GM13976 (cell line): Measurements from ENCODE around the gene CRYBB3.

Experiments used
- DNase-seq: peaks from one replicate; pipeline ENCODE4 v3.0.0; 2012; ENCODE audit warnings: low spot score
- in situ Hi-C: fragments of 300-500 bp; cut with MboI; formaldehyde crosslinking; loops from one replicate; pipeline ENCODE4 v1.12.0; 2022; ENCODE audit warnings: low sequenced_read_pairs, mixed read lengths, inconsistent platforms; ENCODE audit not compliant: unreplicated experiment
- TF ChIP-seq, protein P1 (sequence below): IDR thresholded peaks from 2 replicates; pipeline ENCODE4 v1.5.1; 2012; ENCODE audit warnings: borderline replicate concordance, mild to moderate bottlenecking; ENCODE audit not compliant: insufficient read depth; ENCODE audit errors: extremely low read depth, missing control alignments, control extremely low read depth

CRYBB3 gene

DNA sequence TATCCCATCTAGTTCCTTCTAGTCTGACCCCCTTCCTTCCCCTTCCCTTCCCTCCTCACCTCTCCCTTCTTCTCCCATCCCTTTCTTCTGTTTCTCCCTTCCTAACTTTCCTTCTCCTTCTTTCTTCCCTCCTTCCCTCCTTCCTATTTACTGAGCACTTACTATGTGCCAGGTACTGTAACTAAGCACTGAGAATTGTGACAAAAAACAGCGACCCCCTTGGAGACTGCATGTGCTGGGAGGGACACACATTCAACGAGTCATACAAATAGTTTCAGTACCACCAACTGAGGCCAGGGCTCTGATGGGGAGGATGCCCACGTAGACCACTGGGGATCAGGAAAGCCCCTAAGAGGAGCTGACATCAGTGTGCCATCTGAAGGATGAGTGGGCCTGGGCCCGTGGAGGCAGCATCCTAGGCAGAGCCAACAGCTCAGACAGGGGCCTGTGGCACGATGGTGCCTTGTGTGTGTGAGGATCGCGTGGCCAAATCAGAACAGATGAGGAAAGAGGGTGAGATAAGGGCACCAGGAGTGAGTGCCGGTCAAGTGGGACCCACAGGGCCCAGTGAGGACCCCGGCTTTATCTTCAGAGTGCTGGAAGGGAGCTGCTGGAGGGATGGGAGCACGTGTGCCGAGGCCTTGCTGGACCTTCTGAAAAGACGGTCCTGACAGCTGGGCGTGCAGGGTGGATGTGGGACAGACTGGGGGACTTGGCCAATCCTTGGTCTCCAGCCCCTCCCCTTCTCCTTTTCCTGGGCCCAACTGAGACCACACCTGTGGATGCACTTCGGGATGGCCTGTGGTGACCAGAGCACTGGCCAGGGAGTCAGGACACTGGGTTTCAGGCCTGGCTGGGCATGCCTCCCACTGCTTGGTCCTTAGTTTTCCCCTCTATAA lies 38.4 kb upstream of the CRYBB3 start:
- no peak for DNase-seq
- TF ChIP-seq, protein P1, sequence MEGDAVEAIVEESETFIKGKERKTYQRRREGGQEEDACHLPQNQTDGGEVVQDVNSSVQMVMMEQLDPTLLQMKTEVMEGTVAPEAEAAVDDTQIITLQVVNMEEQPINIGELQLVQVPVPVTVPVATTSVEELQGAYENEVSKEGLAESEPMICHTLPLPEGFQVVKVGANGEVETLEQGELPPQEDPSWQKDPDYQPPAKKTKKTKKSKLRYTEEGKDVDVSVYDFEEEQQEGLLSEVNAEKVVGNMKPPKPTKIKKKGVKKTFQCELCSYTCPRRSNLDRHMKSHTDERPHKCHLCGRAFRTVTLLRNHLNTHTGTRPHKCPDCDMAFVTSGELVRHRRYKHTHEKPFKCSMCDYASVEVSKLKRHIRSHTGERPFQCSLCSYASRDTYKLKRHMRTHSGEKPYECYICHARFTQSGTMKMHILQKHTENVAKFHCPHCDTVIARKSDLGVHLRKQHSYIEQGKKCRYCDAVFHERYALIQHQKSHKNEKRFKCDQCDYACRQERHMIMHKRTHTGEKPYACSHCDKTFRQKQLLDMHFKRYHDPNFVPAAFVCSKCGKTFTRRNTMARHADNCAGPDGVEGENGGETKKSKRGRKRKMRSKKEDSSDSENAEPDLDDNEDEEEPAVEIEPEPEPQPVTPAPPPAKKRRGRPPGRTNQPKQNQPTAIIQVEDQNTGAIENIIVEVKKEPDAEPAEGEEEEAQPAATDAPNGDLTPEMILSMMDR = no peak
- in situ Hi-C loops = no loop called here

DNA sequence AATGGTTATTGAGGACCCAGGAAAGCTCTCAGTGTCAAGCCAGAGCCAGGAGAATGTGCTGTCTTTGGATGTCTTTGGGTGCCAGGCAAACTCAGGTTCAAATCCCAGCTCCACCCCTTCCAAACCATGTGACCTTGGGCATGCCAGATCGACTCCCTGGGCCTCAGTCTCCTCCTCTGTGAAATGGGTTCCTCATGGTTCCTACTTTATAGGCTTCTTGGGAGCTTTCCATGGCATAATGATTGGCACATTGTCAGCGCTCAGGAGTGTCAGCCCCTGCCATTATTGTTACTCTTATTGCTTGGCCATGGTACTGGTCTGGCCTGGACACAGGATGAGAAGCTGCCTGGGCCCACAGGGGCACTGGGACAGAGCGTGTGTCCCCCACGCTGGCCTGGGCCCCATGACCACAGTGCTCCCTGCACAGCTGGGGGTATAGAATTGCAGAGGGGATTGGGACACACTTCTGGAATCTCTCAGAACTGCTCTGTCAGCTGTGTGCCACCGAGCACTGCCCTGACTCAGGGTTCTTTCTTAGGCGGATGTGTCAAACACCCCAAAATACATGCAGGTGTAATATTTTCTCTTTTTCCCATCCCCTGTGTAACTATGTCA lies 37.6 kb upstream of the CRYBB3 start:
- DNase-seq = no peak
- in situ Hi-C loops = no loop called here
- TF ChIP-seq, protein P1 = no peak

DNA sequence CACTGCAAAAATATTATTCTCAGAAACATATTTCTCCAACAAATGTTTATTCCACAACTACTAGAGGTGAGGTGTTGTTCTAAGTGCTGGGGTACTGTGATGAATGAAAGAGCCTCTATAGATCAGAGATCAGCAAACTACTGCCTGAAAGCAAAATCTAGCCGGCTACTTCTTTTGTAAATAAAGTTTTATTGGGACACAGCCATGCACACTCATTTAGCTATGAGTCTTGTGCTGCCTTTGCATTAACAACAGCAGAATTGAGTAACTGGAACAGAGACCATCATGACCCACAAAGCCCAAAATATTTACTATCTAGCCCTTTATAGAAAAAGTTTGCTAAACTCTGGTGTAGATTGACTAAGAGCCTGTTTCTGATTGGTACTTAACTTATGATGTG lies 37.1 kb upstream of the CRYBB3 start:
- in situ Hi-C loops = no loop called here
- no peak for DNase-seq
- TF ChIP-seq, protein P1 = no peak

DNA sequence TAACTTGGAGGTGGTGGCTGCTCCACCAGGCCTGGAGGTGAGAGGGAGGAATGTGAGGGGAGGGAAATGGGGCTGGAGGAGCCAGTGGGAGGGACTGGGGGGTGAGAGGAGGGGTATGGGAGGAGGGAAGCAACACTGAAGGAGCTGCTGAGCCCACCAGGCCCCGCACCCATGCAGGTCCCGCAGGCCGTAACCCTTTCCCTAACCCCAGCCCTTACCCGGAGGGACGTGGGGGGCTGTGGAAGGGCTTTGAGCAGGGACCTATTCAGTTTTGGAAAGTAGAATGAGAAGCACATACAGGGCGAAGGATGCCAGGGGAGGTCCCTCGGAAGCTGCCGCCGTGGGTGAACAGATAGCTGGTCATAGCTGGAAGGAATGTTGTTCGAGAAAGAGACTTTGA lies 33.9 kb upstream of the CRYBB3 start:
- in situ Hi-C loops = no loop called here
- DNase-seq = no peak
- TF ChIP-seq, protein P1 = no peak

DNA sequence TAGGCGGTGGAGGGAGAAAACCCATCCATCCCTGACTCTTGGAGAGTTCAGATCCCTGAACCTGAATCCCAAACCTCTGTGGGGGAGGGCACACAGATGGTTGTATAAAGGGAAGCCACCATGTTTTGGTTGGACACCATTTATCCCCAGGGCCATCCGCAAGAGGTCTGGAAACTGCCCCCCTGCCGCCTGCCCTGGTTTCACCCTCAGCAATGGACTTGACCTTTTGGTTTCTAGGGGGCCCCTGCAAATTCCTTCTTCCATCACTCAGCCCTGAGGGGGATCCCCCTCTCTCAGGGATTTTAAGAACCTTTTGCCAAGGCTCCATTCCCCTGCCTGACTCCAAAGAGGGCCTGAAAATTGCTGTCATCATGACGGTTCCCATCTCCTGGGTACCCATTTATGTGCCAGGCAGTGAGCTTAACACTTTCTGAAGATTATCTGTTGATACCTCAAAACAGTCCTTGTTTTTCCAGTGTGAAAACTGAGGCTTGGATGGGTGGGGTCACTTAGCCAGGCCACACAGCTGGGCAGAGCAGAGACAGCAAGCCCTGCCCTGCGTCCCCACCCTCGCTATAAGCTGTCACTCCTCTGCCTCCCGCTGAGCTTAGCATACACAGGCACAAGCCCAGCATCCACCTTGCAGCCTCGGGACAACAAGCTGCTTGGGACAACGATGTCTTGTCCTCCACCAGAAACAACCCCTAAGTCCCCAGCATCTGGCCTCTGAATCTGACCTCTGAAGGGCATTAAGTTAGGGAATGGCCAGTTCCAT lies 33.2 kb upstream of the CRYBB3 start:
- in situ Hi-C loops = no loop called here
- TF ChIP-seq, protein P1 = no peak
- DNase-seq = no peak

DNA sequence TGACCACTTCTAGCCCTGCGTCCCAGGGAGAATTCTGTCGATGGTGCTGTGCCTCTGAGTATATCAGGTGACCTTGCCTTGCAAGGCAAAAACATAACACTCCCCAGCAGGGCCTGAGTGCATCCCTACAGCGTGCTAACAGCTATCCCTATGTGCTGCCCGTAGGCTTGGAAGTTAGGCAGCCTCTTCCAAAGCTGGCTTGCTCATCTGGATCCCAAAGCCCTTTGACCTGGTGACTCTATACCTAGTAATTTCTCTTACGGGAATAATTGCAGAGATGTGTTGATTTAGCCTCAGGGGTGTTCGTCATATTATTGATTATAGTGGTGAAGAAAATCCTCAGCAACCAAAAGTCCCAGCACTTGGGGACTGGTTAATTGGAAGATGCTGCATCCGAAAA lies 32.6 kb upstream of the CRYBB3 start:
- in situ Hi-C loops = no loop called here
- no peak for DNase-seq
- TF ChIP-seq, protein P1 = no peak
